ENCODE results near the gene BARHL1.

Gene BARHL1

GRCh38 chr9:132582276-132582785 lies at the start of gene BARHL1:
TSS of gene BARHL1 (plus strand) at chr9:132582606. CDS start at chr9:132582798, 192 bp downstream.
- Histone ChIP-seq H3K79me2 (ENCODE audit: low read length) (no peaks in the 10 kb centered on the region), H3K4me1 (ENCODE audit: low read length) (peaks cover 9% of the 10 kb centered on the region), H3K27me3 (ENCODE audit: low read depth, low read length) (no peaks in the 10 kb centered on the region), H3K4me3 (ENCODE audit: low read length) (no peak within 1 kb of the TSS), H3K9ac (ENCODE audit: low read length) (no peak within 1 kb of the TSS), H3K4me2 (ENCODE audit: low read length) (no peak within 1 kb of the TSS), H3K9me3 (ENCODE audit: insufficient read depth, low read length) (no peaks in the 10 kb centered on the region), H4K20me1 (ENCODE audit: insufficient read depth, low read length) (no peaks in the 10 kb centered on the region), H3K36me3 (replicated peaks; ENCODE audit: low read depth, low read length) (no peaks in the 10 kb centered on the region), H2AFZ (ENCODE audit: low read depth, low read length) (no peak within 1 kb of the TSS), H3K27ac (ENCODE audit: low read length) (no peak within 1 kb of the TSS)
- TF ChIP-seq EZH2phosphoT487 (IDR thresholded peaks at IDR 0.05; ENCODE audit: low read depth) (no peak), CTCF (IDR thresholded peaks at IDR 0.05; ENCODE audit: low read depth, low read length) (no peak)

GRCh38 chr9:132534832-132535231 lies 47.6 kb upstream of the BARHL1 start:
- no peak overlapping the region for H2AFZ ChIP-seq (ENCODE audit: low read depth, low read length)
- H3K36me3 ChIP-seq (replicated peaks; ENCODE audit: low read depth, low read length), result no peaks in the 10 kb centered on the region
- TF ChIP-seq EZH2phosphoT487 (IDR thresholded peaks at IDR 0.05; ENCODE audit: low read depth), result no peak
- no peak for TF ChIP-seq CTCF (IDR thresholded peaks at IDR 0.05; ENCODE audit: low read depth, low read length)
- no peaks in the 10 kb centered on the region for H4K20me1 ChIP-seq (ENCODE audit: insufficient read depth, low read length)
- no peaks in the 10 kb centered on the region for H3K9me3 ChIP-seq (ENCODE audit: insufficient read depth, low read length)
- no peak overlapping the region for H3K4me2 ChIP-seq (ENCODE audit: low read length)
- no peak overlapping the region for H3K27ac ChIP-seq (ENCODE audit: low read length)
- H3K4me1 ChIP-seq (ENCODE audit: low read length), result no peaks in the 10 kb centered on the region
- peaks cover 2% of the 10 kb centered on the region; the same call in 1 of the 2 replicates for H3K27me3 ChIP-seq (ENCODE audit: low read depth, low read length)
- no peak overlapping the region for H3K4me3 ChIP-seq (ENCODE audit: low read length)
- H3K9ac ChIP-seq (ENCODE audit: low read length), result no peak overlapping the region
- no peaks in the 10 kb centered on the region for H3K79me2 ChIP-seq (ENCODE audit: low read length)

- Histone ChIP-seq H3K79me2 (ENCODE audit: low read length) (no peaks in the 10 kb centered on the region), H3K9ac (ENCODE audit: low read length) (no peak overlapping the region), H4K20me1 (ENCODE audit: insufficient read depth, low read length) (no peaks in the 10 kb centered on the region), H3K4me1 (ENCODE audit: low read length) (no peaks in the 10 kb centered on the region), H3K27ac (ENCODE audit: low read length) (no peak overlapping the region), H3K4me2 (ENCODE audit: low read length) (no peak overlapping the region), H3K4me3 (ENCODE audit: low read length) (no peak overlapping the region), H3K27me3 (ENCODE audit: low read depth, low read length) (peaks cover 2% of the 10 kb centered on the region; the same call in 1 of the 2 replicates), H2AFZ (ENCODE audit: low read depth, low read length) (no peak overlapping the region), H3K36me3 (replicated peaks; ENCODE audit: low read depth, low read length) (no peaks in the 10 kb centered on the region), H3K9me3 (ENCODE audit: insufficient read depth, low read length) (no peaks in the 10 kb centered on the region)
- TF ChIP-seq EZH2phosphoT487 (IDR thresholded peaks at IDR 0.05; ENCODE audit: low read depth) (no peak), CTCF (IDR thresholded peaks at IDR 0.05; ENCODE audit: low read depth, low read length) (no peak)
These were observed 46.3 kb upstream of the BARHL1 start for GRCh38 chr9:132536124-132536523.

- no peaks in the 10 kb centered on the region for H3K79me2 ChIP-seq (ENCODE audit: low read length)
- TF ChIP-seq CTCF (IDR thresholded peaks at IDR 0.05; ENCODE audit: low read depth, low read length) (no peak), EZH2phosphoT487 (IDR thresholded peaks at IDR 0.05; ENCODE audit: low read depth) (no peak)
- no peak overlapping the region for H3K27ac ChIP-seq (ENCODE audit: low read length)
- H3K27me3 ChIP-seq (ENCODE audit: low read depth, low read length), result no peaks in the 10 kb centered on the region
- H3K4me3 ChIP-seq (ENCODE audit: low read length), result no peak overlapping the region
- H3K9ac ChIP-seq (ENCODE audit: low read length), result no peak overlapping the region
- H3K4me1 ChIP-seq (ENCODE audit: low read length), result no peaks in the 10 kb centered on the region
- no peaks in the 10 kb centered on the region for H4K20me1 ChIP-seq (ENCODE audit: insufficient read depth, low read length)
- no peak overlapping the region for H3K4me2 ChIP-seq (ENCODE audit: low read length)
- no peaks in the 10 kb centered on the region for H3K36me3 ChIP-seq (replicated peaks; ENCODE audit: low read depth, low read length)
- no peak overlapping the region for H2AFZ ChIP-seq (ENCODE audit: low read depth, low read length)
- no peaks in the 10 kb centered on the region for H3K9me3 ChIP-seq (ENCODE audit: insufficient read depth, low read length)
These were observed 45.1 kb upstream of the BARHL1 start for GRCh38 chr9:132537352-132537751.
